Endothelial cell (in vitro differentiated cells): ENCODE data around the gene STAB2. TPM values are rescaled to one million over a fixed set of nuclear protein-coding genes. Genes with fewer than 3 reads are reported as not detected.
"Not testable (repeated sequence)": the region's sequence is repeated elsewhere in the genome, so short reads cannot be mapped to it uniquely, and the experiment has no call there.

Experiments
- DNase-seq: peaks from one replicate; pipeline ENCODE4 v3.0.0; 2021; ENCODE audit warnings: low spot score
- H3K27ac Mint-ChIP-seq: one replicate; pipeline ENCODE4 v1.8.0; 2021; ENCODE audit warnings: mixed read lengths, inconsistent platforms; ENCODE audit not compliant: unreplicated experiment
- H3K27me3 Mint-ChIP-seq: one replicate; pipeline ENCODE4 v1.8.0; 2021; ENCODE audit warnings: mild to moderate bottlenecking, moderate library complexity, mixed read lengths, inconsistent platforms; ENCODE audit not compliant: unreplicated experiment
- H3K36me3 Mint-ChIP-seq: one replicate; pipeline ENCODE4 v1.8.0; 2021; ENCODE audit warnings: mild to moderate bottlenecking, low read depth, mixed read lengths, inconsistent platforms; ENCODE audit not compliant: unreplicated experiment
- H3K4me1 Mint-ChIP-seq: one replicate; pipeline ENCODE4 v1.8.0; 2021; ENCODE audit warnings: mild to moderate bottlenecking, mixed read lengths, inconsistent platforms; ENCODE audit not compliant: unreplicated experiment
- H3K4me3 Mint-ChIP-seq: one replicate; pipeline ENCODE4 v1.8.0; 2021; ENCODE audit warnings: mild to moderate bottlenecking, mixed read lengths, inconsistent platforms; ENCODE audit not compliant: unreplicated experiment
- H3K9me3 Mint-ChIP-seq: one replicate; pipeline ENCODE4 v1.8.0; 2021; ENCODE audit warnings: mixed read lengths, inconsistent platforms; ENCODE audit not compliant: unreplicated experiment
- total RNA-seq: library from RNA; stranded (reverse); fragmentation: NEBNext Ultra II Directional; extraction: Animal tissue kit (Norgen Biotek cat#: 25700); gene quantifications from one replicate; pipeline ENCODE4 v1.2.1, GENCODE V29; 2021; ENCODE audit not compliant: unreplicated experiment
- TF ChIP-seq, protein P1 (sequence below): fragments of 200-600 bp; sonication (generic); IDR thresholded peaks from one replicate; pipeline ENCODE4 v1.5.0; 2021; ENCODE audit warnings: antibody characterized with exemption; ENCODE audit not compliant: unreplicated experiment

Gene STAB2
- total RNA-seq, 1 donor from 2014 or later, result 0.10 TPM

DNA sequence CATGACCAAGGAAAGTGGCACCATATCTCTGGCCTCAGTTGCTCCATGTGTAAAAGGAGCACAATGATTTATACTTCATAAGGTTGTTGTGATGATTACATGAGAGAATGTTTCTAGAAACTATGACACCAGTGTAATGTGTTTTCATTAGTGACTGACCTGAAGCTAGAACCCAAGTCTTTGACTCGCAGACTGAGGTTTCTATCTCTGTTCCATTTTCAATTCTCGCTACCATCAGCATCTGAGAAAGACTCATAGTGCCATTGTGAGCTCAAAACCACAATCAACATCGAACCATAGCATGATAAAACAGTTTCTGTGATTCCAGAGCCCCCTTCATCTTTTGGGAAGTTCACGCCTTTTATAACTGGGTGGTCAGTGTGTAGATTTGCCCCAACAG is 53.8 kb downstream of the STAB2 start:
- no peaks in the 10 kb centered on the region for H3K9me3 Mint-ChIP-seq
- peaks cover 1% of the 10 kb centered on the region for H3K27me3 Mint-ChIP-seq
- TF ChIP-seq, protein P1, sequence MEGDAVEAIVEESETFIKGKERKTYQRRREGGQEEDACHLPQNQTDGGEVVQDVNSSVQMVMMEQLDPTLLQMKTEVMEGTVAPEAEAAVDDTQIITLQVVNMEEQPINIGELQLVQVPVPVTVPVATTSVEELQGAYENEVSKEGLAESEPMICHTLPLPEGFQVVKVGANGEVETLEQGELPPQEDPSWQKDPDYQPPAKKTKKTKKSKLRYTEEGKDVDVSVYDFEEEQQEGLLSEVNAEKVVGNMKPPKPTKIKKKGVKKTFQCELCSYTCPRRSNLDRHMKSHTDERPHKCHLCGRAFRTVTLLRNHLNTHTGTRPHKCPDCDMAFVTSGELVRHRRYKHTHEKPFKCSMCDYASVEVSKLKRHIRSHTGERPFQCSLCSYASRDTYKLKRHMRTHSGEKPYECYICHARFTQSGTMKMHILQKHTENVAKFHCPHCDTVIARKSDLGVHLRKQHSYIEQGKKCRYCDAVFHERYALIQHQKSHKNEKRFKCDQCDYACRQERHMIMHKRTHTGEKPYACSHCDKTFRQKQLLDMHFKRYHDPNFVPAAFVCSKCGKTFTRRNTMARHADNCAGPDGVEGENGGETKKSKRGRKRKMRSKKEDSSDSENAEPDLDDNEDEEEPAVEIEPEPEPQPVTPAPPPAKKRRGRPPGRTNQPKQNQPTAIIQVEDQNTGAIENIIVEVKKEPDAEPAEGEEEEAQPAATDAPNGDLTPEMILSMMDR, result no peak
- no peaks in the 10 kb centered on the region for H3K36me3 Mint-ChIP-seq
- no peak for DNase-seq
- no peak overlapping the region for H3K27ac Mint-ChIP-seq
- no peaks in the 10 kb centered on the region for H3K4me1 Mint-ChIP-seq
- H3K4me3 Mint-ChIP-seq, result no peak overlapping the region

DNA sequence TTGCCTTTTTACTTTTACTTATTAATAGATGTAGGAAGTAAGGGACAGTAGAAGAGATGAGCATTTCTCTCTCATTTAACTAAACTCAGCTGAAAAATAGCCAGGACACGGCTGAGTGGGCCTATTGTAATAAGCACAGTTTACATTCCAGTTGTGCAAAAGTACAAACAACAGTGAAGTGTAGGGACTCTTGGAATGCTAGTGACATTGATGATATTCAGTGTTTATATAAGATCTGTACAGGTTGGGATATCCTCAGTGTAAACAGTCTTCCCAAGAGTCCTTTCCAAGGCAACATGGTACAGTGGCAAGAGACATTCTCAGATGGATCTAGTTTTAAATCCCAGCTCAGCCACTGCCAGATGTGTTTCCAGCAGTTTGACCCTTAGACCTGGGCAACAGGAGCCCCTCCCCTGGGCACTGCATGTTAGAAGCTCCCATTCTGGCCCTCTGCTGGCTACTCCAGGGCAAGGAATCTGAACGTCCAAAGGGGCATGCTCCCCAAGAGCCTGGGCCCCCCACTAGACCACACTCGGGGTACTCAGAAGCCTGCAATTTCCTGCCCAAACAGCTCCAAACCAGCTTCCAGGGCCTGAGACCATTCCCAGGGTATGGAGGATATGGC is 55.3 kb downstream of the STAB2 start:
- H3K9me3 Mint-ChIP-seq, result no peaks in the 10 kb centered on the region
- no peak for DNase-seq
- no peaks in the 10 kb centered on the region for H3K4me1 Mint-ChIP-seq
- TF ChIP-seq, protein P1, result no peak
- H3K36me3 Mint-ChIP-seq, result no peaks in the 10 kb centered on the region
- H3K27me3 Mint-ChIP-seq, result peaks cover 1% of the 10 kb centered on the region
- no peak overlapping the region for H3K27ac Mint-ChIP-seq
- H3K4me3 Mint-ChIP-seq, result no peak overlapping the region

DNA sequence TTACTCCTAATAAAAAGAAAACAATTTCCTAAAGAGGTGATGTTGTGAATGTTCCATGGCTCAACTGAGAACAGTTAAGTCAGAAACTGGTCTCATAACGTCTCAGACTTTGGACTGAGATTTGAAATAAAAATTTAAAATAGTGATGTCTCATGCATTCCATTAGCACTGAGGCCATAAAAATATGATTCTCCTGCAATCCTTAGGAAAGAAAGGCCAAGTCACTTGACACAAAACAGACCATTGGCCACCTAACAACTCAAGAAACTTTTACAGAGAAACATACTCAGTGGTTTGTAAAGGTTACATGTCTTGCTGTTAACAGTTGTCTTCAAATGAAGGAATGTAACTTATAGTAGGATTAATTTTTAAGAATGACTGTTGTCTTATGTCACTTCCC is 58.1 kb downstream of the STAB2 start:
- peaks cover 1% of the 10 kb centered on the region for H3K27me3 Mint-ChIP-seq
- no peaks in the 10 kb centered on the region for H3K4me1 Mint-ChIP-seq

DNA sequence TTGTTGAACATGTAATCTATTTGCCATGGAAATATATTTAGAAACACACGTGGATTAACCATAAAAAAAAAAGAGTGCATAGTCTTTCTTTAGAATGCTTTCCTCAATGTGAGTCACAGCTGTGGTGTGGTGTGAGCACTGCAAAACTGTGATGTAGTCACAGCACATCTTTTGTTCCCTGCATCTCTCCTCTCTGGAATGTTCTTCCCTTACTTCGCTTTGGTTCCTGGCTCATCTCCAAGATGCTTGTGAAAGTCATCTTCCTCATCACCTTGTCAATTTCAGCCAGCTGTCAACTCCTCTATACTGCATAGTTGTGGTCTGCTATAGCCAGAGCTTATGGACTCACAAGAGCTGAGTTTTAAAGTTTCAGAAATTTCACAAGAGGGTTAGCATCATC is 60.2 kb downstream of the STAB2 start:
- Mint-ChIP-seq H3K27me3 (no peaks in the 10 kb centered on the region), H3K27ac (no peak overlapping the region), H3K9me3 (no peaks in the 10 kb centered on the region), H3K4me1 (no peaks in the 10 kb centered on the region), H3K36me3 (no peaks in the 10 kb centered on the region), H3K4me3 (no peak overlapping the region)
- TF ChIP-seq, protein P1, result no peak
- DNase-seq, result no peak

More for the DNA sequence above, 58.1 kb downstream of the STAB2 start:
- Mint-ChIP-seq H3K9me3 (no peaks in the 10 kb centered on the region), H3K36me3 (no peaks in the 10 kb centered on the region), H3K27ac (no peak overlapping the region), H3K4me3 (no peak overlapping the region)
- no peak for DNase-seq
- TF ChIP-seq, protein P1, result no peak

DNA sequence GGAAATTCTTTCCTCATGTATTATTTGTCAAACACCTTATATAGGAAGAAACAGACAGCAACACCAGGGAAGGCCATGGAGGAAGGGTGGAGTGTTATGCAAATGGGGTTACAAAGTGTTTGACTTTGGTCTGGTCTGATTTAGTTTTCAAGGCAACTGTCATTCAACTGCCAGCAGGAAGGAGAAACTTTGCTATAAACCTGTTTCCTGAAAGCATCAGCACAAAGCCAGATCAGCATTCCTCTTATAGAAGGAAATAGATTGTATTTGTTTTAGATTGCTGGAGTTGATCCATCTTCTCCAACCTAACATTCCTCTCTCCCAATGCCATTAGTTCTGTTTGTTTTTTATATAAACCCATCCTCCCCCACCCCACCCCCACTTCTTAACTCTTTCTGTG is 65.7 kb downstream of the STAB2 start:
- H3K4me1 Mint-ChIP-seq, result peaks cover 7% of the 10 kb centered on the region
- DNase-seq, result no peak
- TF ChIP-seq, protein P1, result no peak
- H3K36me3 Mint-ChIP-seq, result no peaks in the 10 kb centered on the region
- no peak overlapping the region for H3K27ac Mint-ChIP-seq
- H3K9me3 Mint-ChIP-seq, result no peaks in the 10 kb centered on the region
- H3K27me3 Mint-ChIP-seq, result no peaks in the 10 kb centered on the region
- H3K4me3 Mint-ChIP-seq, result no peak overlapping the region

DNA sequence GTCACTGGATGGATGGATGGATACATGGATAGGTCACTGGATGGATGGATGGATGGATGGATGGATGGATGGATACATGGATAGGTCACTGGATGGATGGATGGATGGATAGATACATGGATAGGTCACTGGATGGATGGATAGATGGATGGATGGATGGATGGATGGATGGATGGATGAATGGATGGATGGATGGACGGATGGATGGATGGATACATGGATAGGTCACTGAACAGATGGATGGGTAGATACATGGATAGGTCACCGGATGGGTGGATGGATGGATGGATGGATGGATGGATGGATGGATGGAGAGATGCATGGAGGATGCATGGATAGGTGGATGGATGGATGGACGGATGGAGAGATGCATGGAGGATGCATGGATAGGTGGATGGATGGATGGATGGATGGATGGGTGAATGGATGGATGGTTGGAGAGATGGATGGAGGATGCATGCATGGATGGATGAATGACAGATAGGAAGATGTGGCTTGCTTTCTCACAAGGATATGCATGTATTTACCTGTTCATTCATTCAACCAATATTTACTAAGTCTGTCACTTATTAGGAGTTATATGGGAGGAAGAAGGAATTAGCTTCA is 66.6 kb downstream of the STAB2 start:
- H3K4me1 Mint-ChIP-seq, result peaks cover 13% of the 10 kb centered on the region
- H3K27ac Mint-ChIP-seq, H3K9me3 Mint-ChIP-seq, H3K27me3 Mint-ChIP-seq, H3K4me3 Mint-ChIP-seq, H3K36me3 Mint-ChIP-seq, DNase-seq: not testable (repeated sequence)
